CD4-positive, alpha-beta T cell treated with Interleukin-2 at 100 ng/mL for 4 hours (primary cell): Measurements from ENCODE around the gene RBM18.

Experiments used
- DNase-seq: peaks from one replicate; pipeline ENCODE4 v3.0.0-alpha.2; 2020; ENCODE audit warnings: low spot score

Gene RBM18

GRCh38 chr9:122258886-122259415, 5.7 kb downstream of the RBM18 start:
- DNase-seq, result no peak

- no peak for DNase-seq
These were observed 8.4 kb downstream of the RBM18 start for GRCh38 chr9:122256206-122256605.

- no peak for DNase-seq
These were observed 9.9 kb downstream of the RBM18 start for GRCh38 chr9:122254761-122255160.

- no peak for DNase-seq
These were observed 11.8 kb downstream of the RBM18 start for GRCh38 chr9:122252796-122253195.

GRCh38 chr9:122251351-122251750, 13.3 kb downstream of the RBM18 start:
- DNase-seq, result no peak

GRCh38 chr9:122248448-122248865, 16.2 kb downstream of the RBM18 start:
- no peak for DNase-seq

GRCh38 chr9:122246666-122247065, 18.0 kb downstream of the RBM18 start:
- no peak for DNase-seq

- DNase-seq, result no peak
These were observed 20.3 kb downstream of the RBM18 start for GRCh38 chr9:122244349-122244748.

GRCh38 chr9:122239722-122240121, 24.9 kb downstream of the RBM18 start:
- no peak for DNase-seq

GRCh38 chr9:122236681-122237080, 28.0 kb downstream of the RBM18 start:
- DNase-seq, result no peak

- no peak for DNase-seq
These were observed 30.5 kb downstream of the RBM18 start for GRCh38 chr9:122234022-122234748.

- DNase-seq, result no peak
These were observed 31.8 kb downstream of the RBM18 start for GRCh38 chr9:122232796-122233306.

GRCh38 chr9:122229485-122229837, 35.2 kb downstream of the RBM18 start:
- DNase-seq, result no peak

GRCh38 chr9:122228568-122229484, 35.8 kb downstream of the RBM18 start, which contains the start of gene LHX6:
Gene LHX6, minus strand, starts transcription at chr9:122228957. Its CDS starts 217 bp downstream, at chr9:122228740.
- DNase-seq, result no peak

- no peak for DNase-seq
These were observed 36.5 kb downstream of the RBM18 start for GRCh38 chr9:122228191-122228567.

GRCh38 chr9:122227575-122227900, 37.1 kb downstream of the RBM18 start:
- DNase-seq, result no peak

- no peak for DNase-seq
These were observed 37.7 kb downstream of the RBM18 start for GRCh38 chr9:122226758-122227574.

GRCh38 chr9:122226142-122226757, 38.4 kb downstream of the RBM18 start:
- DNase-seq, result no peak

GRCh38 chr9:122225312-122226141, 39.1 kb downstream of the RBM18 start:
- DNase-seq, result no peak

GRCh38 chr9:122223435-122223834, 41.2 kb downstream of the RBM18 start:
- no peak for DNase-seq

GRCh38 chr9:122222791-122223190, 41.8 kb downstream of the RBM18 start:
- DNase-seq, result no peak
